NCI-H69 (cell line): Measurements from ENCODE around the gene TANGO2.

Experiments
- DNase-seq: peaks from one replicate; lab custom pipeline; 2025; lab: John Stamatoyannopoulos, UW

The TANGO2 gene

DNA sequence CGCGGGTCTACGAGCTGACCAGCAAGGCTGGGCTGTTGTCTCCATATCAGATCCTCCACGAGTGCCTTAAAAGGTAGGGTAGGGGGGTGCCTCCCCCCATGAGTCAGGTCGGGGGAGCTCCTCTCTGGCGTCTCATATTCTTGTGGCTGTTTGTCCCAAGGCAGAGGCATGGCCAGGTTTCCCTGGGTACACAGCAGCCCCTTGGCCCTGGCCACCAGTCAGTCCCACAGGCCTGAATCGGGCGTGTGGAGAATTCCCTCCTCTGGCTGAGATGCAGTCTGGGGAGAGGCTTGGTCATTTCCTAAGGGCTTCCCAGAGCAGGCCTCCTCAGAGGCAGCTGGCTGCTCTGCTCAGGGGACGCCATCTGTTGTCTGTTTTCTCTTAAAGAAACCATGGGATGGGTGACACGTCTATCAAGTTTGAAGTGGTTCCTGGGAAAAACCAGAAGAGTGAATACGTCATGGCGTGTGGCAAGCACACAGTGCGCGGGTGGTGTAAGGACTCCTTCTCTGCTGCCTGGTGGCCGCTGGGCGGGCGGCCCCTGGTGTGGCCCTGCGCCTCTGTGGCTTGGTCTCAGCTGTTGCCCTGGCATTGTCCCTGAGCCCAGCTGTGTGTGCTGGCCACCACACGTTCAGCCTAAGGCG lies 85.4 kb downstream of the TANGO2 start:
- DNase-seq, result no peak

DNA sequence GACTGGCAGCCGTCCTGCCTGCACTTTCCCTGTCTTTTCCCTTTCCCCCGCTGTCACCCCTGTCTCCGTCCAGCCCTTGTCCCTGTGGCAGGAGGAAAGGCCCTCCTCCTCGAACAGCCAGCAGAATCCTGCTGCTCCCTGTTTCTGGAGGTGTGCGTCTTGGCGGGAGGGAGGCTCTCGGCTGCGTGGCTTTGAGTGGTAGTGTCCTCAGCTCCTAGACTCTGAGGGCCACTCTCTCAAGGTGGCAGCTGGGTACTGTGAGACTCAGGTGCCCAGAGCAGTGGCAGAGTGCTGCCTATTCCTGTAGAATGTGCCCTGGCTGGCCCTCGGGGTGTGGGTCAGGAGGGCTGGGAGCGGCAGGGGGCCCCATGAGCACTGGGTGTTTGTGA lies 85.9 kb downstream of the TANGO2 start:
- DNase-seq, result no peak

GRCh38 chr22:20107471-20107901 lies 86.6 kb downstream of the TANGO2 start:
- no peak for DNase-seq

DNA sequence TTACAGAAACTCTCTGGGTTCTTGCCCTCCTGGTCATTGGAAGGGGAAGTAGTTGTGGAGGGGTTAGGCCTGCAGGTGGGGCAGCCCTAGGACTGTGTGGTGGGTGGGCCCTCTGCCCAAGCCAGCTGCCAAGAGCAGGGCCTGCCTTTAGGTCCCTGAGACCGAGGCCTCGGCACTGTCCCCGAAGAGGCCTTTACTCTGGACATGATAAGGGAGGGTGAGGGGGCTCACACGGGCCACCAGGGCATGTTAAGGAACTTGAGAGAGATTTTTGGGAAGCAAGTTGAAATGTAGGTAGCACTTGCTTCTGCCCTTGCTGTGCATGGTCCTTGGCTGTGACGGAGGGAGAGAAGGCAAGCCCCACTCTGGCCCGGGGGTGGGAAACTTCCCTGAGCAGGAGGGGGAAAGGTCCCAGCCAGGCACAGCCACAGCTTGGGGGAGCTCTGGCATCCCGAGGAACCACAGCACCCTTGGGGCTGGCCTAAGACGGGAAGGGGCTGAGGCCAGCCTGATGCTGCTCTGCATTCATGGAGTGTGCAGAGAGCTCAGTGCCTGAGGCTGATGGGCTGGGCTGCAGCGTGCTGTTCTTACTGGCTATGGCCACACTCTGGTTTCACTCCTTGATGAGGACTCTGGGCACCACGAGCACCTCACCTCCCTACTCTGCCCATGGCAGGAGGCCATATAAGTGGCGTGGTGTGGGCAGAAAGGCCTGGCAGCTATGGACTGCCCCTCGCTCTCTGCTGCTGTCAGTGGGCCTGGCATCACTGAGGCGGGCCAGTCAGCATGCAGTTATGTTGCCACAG lies 87.2 kb downstream of the TANGO2 start:
- no peak for DNase-seq

GRCh38 chr22:20108757-20109230 lies 87.9 kb downstream of the TANGO2 start:
- DNase-seq, result no peak

- DNase-seq, result no peak
These were observed 88.8 kb downstream of the TANGO2 start for GRCh38 chr22:20109411-20110358.

GRCh38 chr22:20110359-20110985 lies 89.6 kb downstream of the TANGO2 start:
- DNase-seq, result no peak

GRCh38 chr22:20111045-20111688 lies 90.3 kb downstream of the TANGO2 start:
- DNase-seq, result peak; percentile 58

DNA sequence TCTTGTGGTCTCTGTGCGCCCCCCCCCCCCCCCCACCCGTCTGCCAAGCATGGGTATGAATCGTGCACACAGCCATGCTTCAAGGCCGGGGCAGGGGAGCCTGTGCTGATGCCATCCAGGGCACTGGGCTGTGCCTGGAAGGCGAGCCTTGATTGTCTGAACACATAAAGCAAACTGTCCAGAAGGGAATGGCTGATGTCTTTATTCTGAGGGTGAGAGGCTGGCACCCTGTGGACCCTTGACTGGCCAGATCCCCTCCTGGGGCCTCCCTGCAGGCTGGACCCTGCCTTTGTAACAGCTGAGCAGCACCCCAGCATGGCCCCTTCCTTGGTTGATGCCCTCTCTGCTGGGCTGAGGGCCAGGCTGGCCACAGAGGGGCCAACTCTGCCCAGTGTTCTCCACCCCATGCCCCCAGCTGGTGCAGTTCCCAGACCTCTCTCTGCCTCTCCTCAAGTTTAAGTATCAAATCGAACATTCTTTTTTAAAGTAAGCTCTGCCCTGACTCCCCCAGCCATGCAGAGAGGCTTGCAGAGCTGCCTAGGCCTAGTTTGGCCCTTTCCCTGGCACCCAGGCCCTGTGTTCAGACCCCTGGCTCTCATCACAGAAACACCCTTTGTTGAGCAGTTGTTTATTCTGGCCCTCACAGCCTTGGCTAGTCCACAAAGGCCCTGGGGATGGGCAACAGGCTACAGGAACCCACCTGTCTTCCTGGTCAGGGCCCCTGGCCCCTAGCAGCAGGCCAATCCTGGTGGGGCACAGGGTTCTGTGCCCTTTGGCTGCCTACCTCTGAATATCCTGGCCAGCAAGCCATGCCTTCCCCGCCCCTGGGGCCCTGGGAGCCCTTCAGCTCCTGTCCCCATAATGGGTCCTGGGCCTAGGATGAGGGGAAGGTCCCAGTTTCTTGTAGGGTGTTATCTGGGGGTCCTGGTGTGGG lies 91.0 kb downstream of the TANGO2 start:
- no peak for DNase-seq

DNA sequence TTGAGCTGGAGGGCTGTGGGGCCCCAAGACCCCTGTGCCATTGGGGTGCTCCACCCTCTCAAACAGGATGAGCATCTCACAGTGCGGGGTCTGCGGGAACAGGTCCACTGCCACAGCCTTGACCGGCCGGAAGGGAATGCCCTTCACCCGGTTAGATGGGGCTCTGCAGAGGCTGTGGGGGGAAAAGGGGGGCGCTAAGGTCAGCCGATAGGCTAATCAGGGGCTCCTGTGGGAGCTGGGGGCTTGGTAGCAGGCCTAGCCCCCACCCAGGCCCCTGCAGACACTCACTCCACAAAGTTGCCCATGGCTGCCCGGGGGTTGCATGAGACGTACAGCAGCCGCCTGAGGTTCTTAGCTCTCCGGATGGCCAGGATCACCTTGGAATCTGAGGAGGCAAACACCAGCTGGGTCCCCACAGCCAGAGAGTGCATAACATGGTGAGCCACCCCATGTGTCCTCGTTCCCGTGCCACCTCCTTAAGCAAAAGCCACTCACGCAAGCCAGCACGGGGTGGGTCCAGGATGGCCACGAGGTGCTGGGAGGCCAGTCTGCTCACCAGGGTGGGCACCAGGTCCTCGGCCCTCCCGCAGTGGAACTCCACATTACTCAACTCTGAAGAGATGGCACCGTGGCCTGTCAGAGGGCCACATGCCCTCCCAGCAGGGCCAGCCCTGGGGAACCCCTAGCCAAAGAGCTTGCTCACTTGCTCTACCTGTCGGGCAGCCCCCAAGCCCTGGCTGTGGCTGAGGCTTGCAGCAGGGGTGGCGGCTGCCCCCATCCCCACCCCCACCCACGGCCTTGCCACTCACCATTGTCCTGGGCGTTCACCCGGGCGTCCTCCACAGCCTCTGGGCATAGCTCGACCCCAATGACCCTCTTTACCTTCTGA lies 92.0 kb downstream of the TANGO2 start:
- DNase-seq, result no peak

- no peak for DNase-seq
These were observed 92.8 kb downstream of the TANGO2 start for GRCh38 chr22:20113551-20114310.

- DNase-seq, result no peak
These were observed 93.9 kb downstream of the TANGO2 start for GRCh38 chr22:20114506-20115475.

- DNase-seq, result no peak
These were observed 94.9 kb downstream of the TANGO2 start, which contains the start of gene RANBP1 for GRCh38 chr22:20115691-20116375. TSS of gene RANBP1 (plus strand) at chr22:20116104. CDS start at chr22:20116185, 81 bp downstream.

DNA sequence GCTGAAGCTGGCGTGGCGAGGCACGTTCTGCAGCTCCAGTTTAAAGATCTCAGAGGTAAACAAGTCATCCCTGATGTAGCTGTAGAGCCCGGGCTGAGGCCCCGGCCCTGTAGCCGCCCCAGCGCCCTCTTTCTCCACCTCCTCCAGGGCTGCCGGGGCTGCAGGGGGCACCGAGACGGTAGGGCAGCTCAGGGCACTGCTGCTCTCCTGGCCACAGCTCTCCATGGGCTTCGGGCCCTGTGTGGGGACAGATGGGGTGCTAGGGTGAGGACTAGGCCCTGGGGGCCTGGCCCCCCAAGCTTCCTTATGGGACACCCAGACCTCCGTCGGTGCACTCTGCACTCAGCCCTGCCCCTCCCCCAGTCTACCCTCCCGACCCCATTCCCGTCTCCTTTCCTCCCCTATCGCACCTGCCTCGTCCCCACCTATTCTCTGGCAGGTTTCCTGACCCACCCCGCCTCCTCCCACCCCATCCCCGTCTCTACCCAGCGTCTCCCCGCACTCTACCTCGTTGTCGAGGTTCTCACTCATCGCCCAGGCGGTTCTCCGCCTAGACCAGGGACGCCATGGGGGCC lies 95.6 kb downstream of the TANGO2 start:
- DNase-seq, result no peak
